ENCODE data around the gene CAMK1D. TPM values are rescaled to one million over a fixed set of nuclear protein-coding genes. Genes with fewer than 3 reads are reported as not detected.

CAMK1D gene
- total and polyA plus RNA-seq, 8 donors = 1.4 to 26.9 (median 3.9) TPM

GRCh38 chr10:12650538-12651298 lies 301.4 kb downstream of the CAMK1D start:
- Histone ChIP-seq H3K27me3 (peaks cover 0 to 6% (median 3%) of the 10 kb centered on the region in 3 donors), H3K4me1 (no peaks in the 10 kb centered on the region), H3K27ac (no peak overlapping the region), H3K4me3 (no peak overlapping the region), H3K36me3 (peaks cover 0 to 9% (median 0%) of the 10 kb centered on the region in 4 donors), H3K9me3 (peaks cover 0 to 9% (median 0%) of the 10 kb centered on the region in 4 donors)
- intact Hi-C loops (cut with DNase I; ENCODE audit: low total_unique reads) = no loop called here
- WGBS, 5 donors = 62 to 78% (median 71%) methylated on average over 15 to 20 of the region's 20 CpGs
- TF ChIP-seq POLR2AphosphoS5 (IDR thresholded peaks at IDR 0.05) = no peak
- no peak for TF ChIP-seq POLR2A (IDR thresholded peaks at IDR 0.05)
- TF ChIP-seq EP300 (IDR thresholded peaks at IDR 0.05) = no peak
- no peak for TF ChIP-seq CTCF (IDR thresholded peaks at IDR 0.05)
- DNase-seq = no peak

- WGBS, 5 donors = 67 to 84% (median 72%) methylated on average over 2 of the region's 2 CpGs
- Histone ChIP-seq H3K27me3 (no peaks in the 10 kb centered on the region), H3K36me3 (no peaks in the 10 kb centered on the region), H3K9me3 (peaks cover 0 to 9% (median 0%) of the 10 kb centered on the region in 4 donors), H3K27ac (no peak overlapping the region), H3K4me1 (no peaks in the 10 kb centered on the region), H3K4me3 (no peak overlapping the region)
- TF ChIP-seq CTCF (IDR thresholded peaks at IDR 0.05) (no peak), POLR2A (IDR thresholded peaks at IDR 0.05) (no peak), EP300 (IDR thresholded peaks at IDR 0.05) (no peak), POLR2AphosphoS5 (IDR thresholded peaks at IDR 0.05) (no peak)
- intact Hi-C loops (cut with DNase I; ENCODE audit: low total_unique reads) = no loop called here
- DNase-seq = no peak
Measured at GRCh38 chr10:12655940-12656339, 306.6 kb downstream of the CAMK1D start.

GRCh38 chr10:12656518-12657142 lies 307.3 kb downstream of the CAMK1D start:
- Histone ChIP-seq H3K36me3 (no peaks in the 10 kb centered on the region), H3K9me3 (peaks cover 0 to 9% (median 0%) of the 10 kb centered on the region in 4 donors), H3K4me3 (no peak overlapping the region), H3K27me3 (no peaks in the 10 kb centered on the region), H3K27ac (no peak overlapping the region), H3K4me1 (no peaks in the 10 kb centered on the region)
- TF ChIP-seq EP300 (IDR thresholded peaks at IDR 0.05) = no peak
- peak in 5 of 7 experiments; percentile 48 to 61 (median 54) for TF ChIP-seq CTCF (IDR thresholded peaks at IDR 0.05)
- intact Hi-C loops (cut with DNase I; ENCODE audit: low total_unique reads) = no loop called here
- DNase-seq = peak in 1 of 2 donors; percentile 64
- WGBS, 5 donors = 72 to 77% (median 76%) methylated on average over 4 of the region's 4 CpGs

GRCh38 chr10:12657489-12657888 lies 308.1 kb downstream of the CAMK1D start:
- Histone ChIP-seq H3K27ac (no peak overlapping the region), H3K27me3 (no peaks in the 10 kb centered on the region), H3K4me1 (no peaks in the 10 kb centered on the region), H3K9me3 (peaks cover 0 to 9% (median 0%) of the 10 kb centered on the region in 4 donors), H3K36me3 (no peaks in the 10 kb centered on the region), H3K4me3 (no peak overlapping the region)
- TF ChIP-seq EP300 (IDR thresholded peaks at IDR 0.05) (no peak), POLR2AphosphoS5 (IDR thresholded peaks at IDR 0.05) (no peak), POLR2A (IDR thresholded peaks at IDR 0.05) (no peak), CTCF (IDR thresholded peaks at IDR 0.05) (no peak)
- 43 to 95% (median 82%) methylated on average over 2 of the region's 2 CpGs for WGBS, 5 donors
- intact Hi-C loops (cut with DNase I; ENCODE audit: low total_unique reads) = no loop called here
- no peak for DNase-seq

Measured in stomach (tissue), 9 donors.